Subcutaneous abdominal adipose tissue (tissue), 5 donors: ENCODE data around the gene FGF12.

ENCODE experiments used
- H3K27ac ChIP-seq: one replicate; pipeline ENCODE4 v1.7.0; 2013; ENCODE audit warnings: low read depth, mild to moderate bottlenecking, inconsistent platforms, low read length, moderate library complexity
- H3K27me3 ChIP-seq, 5 donors: one replicate each; pipeline ENCODE4 v1.7.0; 2013; ENCODE audit warnings: low read length in 5 of 5, inconsistent platforms in 1 of 5; ENCODE audit not compliant: control insufficient read depth in 5 of 5, insufficient read depth in 4 of 5
- H3K36me3 ChIP-seq, 5 donors: one replicate each; pipeline ENCODE4 v1.7.0; 2013; ENCODE audit warnings: low read length in 5 of 5; ENCODE audit not compliant: control insufficient read depth in 5 of 5, insufficient read depth in 5 of 5
- H3K4me1 ChIP-seq, 5 donors: one replicate each; pipeline ENCODE4 v1.7.0; 2013; ENCODE audit warnings: low read length in 5 of 5, mild to moderate bottlenecking in 3 of 5, moderate library complexity in 1 of 5; ENCODE audit not compliant: control insufficient read depth in 5 of 5, insufficient read depth in 5 of 5
- H3K4me3 ChIP-seq, 5 donors: one replicate each; pipeline ENCODE4 v1.7.0; 2013; ENCODE audit warnings: low read length in 5 of 5, low read depth in 1 of 5
- H3K9ac ChIP-seq, 5 donors: one replicate each; pipeline ENCODE4 v1.7.0; 2013; ENCODE audit warnings: low read length in 5 of 5, mild to moderate bottlenecking in 4 of 5, moderate library complexity in 3 of 5
- H3K9me3 ChIP-seq, 5 donors: one replicate each; pipeline ENCODE4 v1.7.0; 2013; ENCODE audit warnings: low read length in 5 of 5; ENCODE audit not compliant: control insufficient read depth in 5 of 5
- donor health status: healthy.
- donor health status: healthy.
- donor health status: healthy.
- donor health status: healthy.
- donor health status: healthy.

Gene FGF12

DNA sequence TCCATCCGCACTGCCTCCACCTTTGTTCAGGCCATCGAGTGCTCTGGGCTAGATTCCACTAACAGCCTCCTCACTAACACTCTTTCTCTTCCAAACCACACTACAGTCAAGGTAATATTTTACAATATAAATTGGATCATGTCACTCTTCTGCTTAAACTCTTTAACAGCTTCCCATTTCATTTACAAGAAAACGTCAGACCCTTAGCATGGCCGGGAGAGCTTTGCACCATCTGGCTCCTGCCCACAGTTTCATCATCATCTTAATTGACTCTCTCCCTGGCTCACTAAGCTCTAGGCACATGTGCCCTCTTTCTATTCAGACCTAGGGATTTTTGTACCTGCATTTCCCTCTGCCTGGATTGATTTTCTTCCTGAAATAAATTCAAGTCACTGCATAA is 354.7 kb downstream of the FGF12 start:
- Histone ChIP-seq H3K27me3 (no peaks in the 10 kb centered on the region), H3K27ac (no peak overlapping the region), H3K4me3 (no peak overlapping the region), H3K36me3 (no peaks in the 10 kb centered on the region), H3K9me3 (no peaks in the 10 kb centered on the region), H3K9ac (no peak overlapping the region), H3K4me1 (no peaks in the 10 kb centered on the region)

DNA sequence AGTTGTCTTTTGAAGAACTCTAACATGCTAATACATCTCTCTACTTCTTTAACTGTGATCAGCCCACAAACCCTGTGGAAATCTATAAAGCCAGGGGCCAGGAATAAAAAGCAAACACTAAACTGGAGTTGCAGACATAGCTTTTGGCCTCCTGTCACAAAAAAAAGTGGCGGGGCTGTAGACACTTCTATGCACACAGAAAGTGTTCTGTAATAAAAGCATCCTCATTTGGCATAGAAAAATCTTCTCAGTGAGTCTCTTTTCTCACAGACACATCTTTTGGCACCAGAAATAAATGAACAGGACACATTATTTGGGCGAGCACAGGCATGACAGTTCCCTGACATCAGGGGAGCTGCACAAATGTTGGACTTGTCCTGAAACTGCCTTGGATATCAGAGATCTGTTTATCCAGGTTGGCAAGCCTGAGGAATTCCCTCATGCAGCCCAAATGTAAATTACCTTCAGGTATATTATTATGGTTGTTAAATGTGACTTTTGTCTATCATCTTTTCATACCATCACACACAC is 355.4 kb downstream of the FGF12 start:
- Histone ChIP-seq H3K36me3 (no peaks in the 10 kb centered on the region), H3K4me1 (no peaks in the 10 kb centered on the region), H3K9ac (no peak overlapping the region), H3K4me3 (no peak overlapping the region), H3K27me3 (no peaks in the 10 kb centered on the region), H3K27ac (no peak overlapping the region), H3K9me3 (no peaks in the 10 kb centered on the region)

DNA sequence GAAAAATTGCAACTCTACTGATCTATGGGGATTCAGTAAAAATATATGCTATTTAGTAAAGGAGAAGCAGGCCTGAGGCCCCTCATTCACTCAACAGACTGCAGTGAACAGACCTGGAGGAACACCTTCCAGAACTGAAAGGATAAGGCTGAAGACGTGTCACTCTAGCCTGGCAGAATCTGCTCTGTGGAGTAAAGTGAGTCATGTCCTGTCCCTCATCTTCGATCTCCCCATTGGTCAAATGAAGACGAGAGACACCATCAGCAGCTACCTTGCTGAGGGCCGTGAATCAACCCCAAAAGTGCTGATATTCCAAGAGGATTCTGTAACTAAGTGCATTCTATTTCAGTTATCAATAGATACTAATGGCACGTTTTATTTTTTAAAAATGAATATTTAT is 359.7 kb downstream of the FGF12 start:
- Histone ChIP-seq H3K27me3 (no peaks in the 10 kb centered on the region), H3K27ac (no peak overlapping the region), H3K4me3 (no peak overlapping the region), H3K9ac (no peak overlapping the region), H3K36me3 (no peaks in the 10 kb centered on the region), H3K9me3 (no peaks in the 10 kb centered on the region), H3K4me1 (no peaks in the 10 kb centered on the region)

DNA sequence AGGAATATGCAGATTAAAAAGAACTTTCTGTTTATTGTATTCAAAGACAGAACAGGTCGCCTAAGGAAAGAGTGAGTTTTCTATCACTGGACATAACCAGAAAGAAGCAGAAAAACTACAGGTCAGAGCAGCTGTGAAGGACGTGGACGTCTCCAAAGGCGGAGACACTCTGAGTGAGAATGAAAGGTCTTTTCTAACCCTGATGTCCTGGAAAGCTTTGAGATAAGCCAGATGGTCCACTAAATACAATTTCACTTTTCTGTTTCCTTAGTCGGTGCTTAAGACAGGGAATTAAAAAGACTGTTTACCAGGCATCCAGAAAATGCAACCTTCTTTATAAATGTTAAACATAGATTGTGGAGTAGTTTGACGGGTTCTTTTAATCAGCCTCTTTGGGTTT is 360.4 kb downstream of the FGF12 start:
- Histone ChIP-seq H3K4me1 (no peaks in the 10 kb centered on the region), H3K4me3 (no peak overlapping the region), H3K9me3 (no peaks in the 10 kb centered on the region)

DNA sequence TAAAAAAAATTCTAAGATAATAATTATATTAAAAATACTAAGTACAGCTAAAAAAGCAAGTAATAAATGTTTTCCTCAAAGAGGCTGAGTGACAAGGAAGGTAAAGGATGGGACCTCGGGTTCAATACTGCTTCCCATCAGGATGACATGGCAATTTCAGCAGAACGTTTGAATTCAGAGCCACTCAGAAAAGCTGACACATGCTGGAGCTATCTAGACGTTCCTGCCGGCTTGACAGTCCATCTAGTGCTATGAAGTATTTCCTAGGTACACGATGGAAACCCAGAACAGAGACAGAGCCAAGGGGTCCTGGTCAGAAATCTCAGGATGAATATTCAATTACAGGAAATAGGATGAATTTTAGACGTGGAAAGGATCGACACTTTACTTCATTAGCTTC is 361.8 kb downstream of the FGF12 start:
- Histone ChIP-seq H3K9ac (no peak overlapping the region), H3K4me3 (no peak overlapping the region), H3K27me3 (no peaks in the 10 kb centered on the region), H3K4me1 (no peaks in the 10 kb centered on the region), H3K9me3 (no peaks in the 10 kb centered on the region), H3K36me3 (no peaks in the 10 kb centered on the region), H3K27ac (no peak overlapping the region)

More for the DNA sequence above, 360.4 kb downstream of the FGF12 start:
- Histone ChIP-seq H3K27me3 (no peaks in the 10 kb centered on the region), H3K9ac (no peak overlapping the region), H3K27ac (no peak overlapping the region), H3K36me3 (no peaks in the 10 kb centered on the region)

DNA sequence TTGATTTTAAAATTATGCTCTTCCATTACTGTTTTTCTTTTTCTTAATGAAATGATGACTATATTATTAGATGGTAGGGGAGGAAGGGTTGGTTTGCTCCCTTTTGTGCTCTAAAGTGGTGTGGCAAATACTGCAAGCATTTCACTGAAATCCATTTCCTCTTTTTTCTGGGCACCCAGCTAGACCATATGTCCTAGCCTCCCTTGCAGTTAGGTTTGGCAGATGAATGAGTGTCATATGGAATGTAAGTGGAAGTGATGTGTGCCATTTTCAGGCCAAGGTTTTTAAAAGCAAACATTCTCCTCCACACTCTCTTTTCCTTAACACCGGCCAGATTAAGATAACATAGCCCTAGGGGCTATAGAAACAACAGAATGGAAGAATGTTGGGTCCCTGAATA is 363.0 kb downstream of the FGF12 start:
- H3K9ac ChIP-seq, result no peak overlapping the region
- H3K27me3 ChIP-seq, result no peaks in the 10 kb centered on the region
- H3K4me3 ChIP-seq, result no peak overlapping the region
- H3K9me3 ChIP-seq, result no peaks in the 10 kb centered on the region
- H3K4me1 ChIP-seq, result no peaks in the 10 kb centered on the region
- H3K27ac ChIP-seq, result no peak overlapping the region
- H3K36me3 ChIP-seq, result no peaks in the 10 kb centered on the region

DNA sequence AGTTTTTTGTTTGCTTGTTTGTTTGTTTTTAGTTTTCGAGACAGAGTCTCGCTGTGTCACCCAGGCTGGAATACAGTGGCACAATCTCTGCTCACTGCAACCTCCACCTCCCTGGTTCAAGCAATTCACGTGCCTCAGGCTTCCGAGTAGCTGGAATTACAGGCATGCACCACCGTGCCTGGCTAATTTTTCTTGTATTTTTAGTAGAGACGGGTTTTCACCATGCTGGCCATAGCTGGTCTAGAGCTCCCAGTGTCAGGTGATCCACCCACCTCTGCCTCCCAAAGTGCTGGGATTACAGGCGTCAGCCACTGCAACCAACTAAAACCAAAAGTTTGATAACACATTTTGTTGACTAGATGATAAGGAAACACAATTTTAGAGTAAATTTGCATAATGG is 372.7 kb downstream of the FGF12 start:
- H3K27ac ChIP-seq, result no peak overlapping the region
- H3K36me3 ChIP-seq, result no peaks in the 10 kb centered on the region
- no peaks in the 10 kb centered on the region for H3K4me1 ChIP-seq
- H3K9me3 ChIP-seq, result no peaks in the 10 kb centered on the region
- no peak overlapping the region for H3K9ac ChIP-seq
- no peak overlapping the region for H3K4me3 ChIP-seq
- H3K27me3 ChIP-seq, result no peaks in the 10 kb centered on the region

DNA sequence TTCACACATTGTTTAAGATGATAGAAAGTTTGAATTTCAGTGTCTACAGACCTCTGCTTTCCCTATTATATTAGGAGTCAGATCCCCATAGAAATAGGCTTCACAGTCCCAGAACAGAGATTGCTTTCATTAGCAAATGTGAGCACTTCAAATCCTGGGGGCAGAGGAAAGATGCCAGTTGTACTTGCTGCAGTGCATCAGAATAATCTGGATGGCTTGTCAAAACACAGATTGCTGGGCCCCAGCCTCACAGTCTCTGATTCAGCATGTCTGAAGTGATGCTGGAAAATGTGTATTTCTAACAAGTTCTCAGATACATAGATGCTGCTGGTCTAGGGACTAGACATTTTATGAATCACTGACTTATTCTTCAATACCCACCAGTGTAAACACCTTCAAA is 375.2 kb downstream of the FGF12 start:
- Histone ChIP-seq H3K4me3 (no peak overlapping the region), H3K9ac (no peak overlapping the region), H3K36me3 (no peaks in the 10 kb centered on the region), H3K27ac (no peak overlapping the region), H3K27me3 (no peaks in the 10 kb centered on the region), H3K9me3 (no peaks in the 10 kb centered on the region), H3K4me1 (no peaks in the 10 kb centered on the region)

DNA sequence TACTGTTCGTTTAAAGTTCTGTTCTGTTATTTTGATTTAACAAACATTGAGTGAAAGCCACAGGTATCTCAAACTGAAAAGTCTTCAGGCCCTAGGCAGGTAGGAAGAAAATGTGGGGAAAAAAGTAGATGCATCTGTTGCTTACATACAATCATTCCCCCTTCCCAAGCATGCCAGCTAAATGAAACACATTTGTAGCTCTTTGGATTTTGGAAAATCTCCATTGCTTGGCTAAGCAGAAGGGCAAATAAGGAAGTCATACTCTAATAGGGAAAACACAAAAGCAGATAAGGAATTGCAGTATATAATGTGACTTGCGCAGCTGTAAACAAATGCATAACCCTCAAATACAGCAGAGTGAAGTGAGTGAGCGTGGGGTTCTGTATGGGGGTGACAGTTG is 375.9 kb downstream of the FGF12 start:
- no peak overlapping the region for H3K9ac ChIP-seq
- H3K4me1 ChIP-seq, result no peaks in the 10 kb centered on the region
- no peak overlapping the region for H3K4me3 ChIP-seq
- no peaks in the 10 kb centered on the region for H3K9me3 ChIP-seq
- no peaks in the 10 kb centered on the region for H3K27me3 ChIP-seq
- no peak overlapping the region for H3K27ac ChIP-seq
- no peaks in the 10 kb centered on the region for H3K36me3 ChIP-seq

DNA sequence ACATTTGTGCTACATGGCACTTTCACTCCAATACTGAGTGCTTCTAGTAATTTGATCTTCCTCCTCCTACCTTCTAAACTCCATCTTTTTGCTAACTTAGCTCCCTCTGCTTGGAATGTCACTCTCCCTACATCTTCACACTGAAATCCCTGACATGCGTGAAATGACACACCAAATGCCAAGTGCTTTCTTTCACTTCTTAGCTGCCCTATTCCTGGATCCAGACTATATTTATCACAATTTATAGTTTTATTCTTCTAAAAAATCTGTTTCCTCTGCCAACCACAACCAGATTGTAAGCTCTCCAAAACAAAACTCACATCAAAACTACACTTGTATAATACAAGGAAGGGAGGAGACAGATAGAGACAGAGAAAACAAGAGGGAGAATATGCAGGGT is 387.3 kb downstream of the FGF12 start:
- H3K9me3 ChIP-seq, result no peaks in the 10 kb centered on the region
- no peaks in the 10 kb centered on the region for H3K36me3 ChIP-seq
- H3K27me3 ChIP-seq, result no peaks in the 10 kb centered on the region
- H3K27ac ChIP-seq, result no peak overlapping the region
- no peak overlapping the region for H3K9ac ChIP-seq
- H3K4me1 ChIP-seq, result no peaks in the 10 kb centered on the region
- no peak overlapping the region for H3K4me3 ChIP-seq

DNA sequence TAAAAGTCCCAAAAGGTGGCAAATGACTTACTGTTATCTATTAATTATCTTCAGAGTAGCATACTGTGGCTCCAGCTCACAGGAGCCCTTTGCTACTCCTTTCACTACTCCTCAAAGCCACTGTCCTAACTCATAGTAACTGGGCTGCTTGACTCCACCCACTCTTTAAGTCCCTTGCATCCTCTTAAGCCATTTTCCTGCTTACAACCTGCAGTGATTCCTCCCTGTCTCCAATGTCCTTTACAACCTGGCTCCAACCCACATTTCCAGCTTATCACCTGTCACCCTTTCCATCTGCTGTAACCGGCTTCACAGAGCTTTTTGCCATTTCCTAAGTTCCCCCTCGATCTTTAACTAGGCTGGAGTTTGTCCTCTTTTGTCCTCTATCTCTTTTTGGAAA is 388.1 kb downstream of the FGF12 start:
- Histone ChIP-seq H3K27ac (no peak overlapping the region), H3K4me3 (no peak overlapping the region), H3K27me3 (no peaks in the 10 kb centered on the region), H3K36me3 (no peaks in the 10 kb centered on the region), H3K4me1 (no peaks in the 10 kb centered on the region), H3K9ac (no peak overlapping the region), H3K9me3 (no peaks in the 10 kb centered on the region)
